Measurements from ENCODE around the gene GABRA5. TPM values are rescaled to one million over a fixed set of nuclear protein-coding genes. Genes with fewer than 3 reads are reported as not detected.

Gene GABRA5
- total and polyA plus RNA-seq, 2 experiments from 2014 or later, result 0.10 TPM; not detected in 1

DNA sequence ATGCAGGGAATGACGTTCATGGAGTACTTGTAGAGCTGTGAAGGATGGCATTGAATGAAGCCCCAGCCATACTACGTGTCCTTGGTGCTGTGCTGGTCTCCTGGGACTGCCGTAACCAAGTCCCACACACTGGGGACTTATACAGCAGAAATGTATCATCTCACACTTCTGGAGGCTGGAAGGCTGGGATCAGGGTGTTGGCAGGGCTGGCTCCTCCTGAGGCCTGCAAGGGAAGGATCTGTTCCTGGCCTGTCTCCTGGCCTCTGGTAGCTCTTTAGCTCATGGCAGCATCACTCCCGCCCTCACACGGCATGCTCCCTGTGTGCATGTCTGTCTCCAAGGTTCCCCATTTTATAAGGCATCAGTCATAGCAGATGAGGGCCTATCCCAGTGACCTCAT is 74.6 kb downstream of the GABRA5 start:
- Histone ChIP-seq H3K4me3 (no peak overlapping the region), H3K9me2 (replicated peaks; ENCODE audit: insufficient read depth) (no peaks in the 10 kb centered on the region), H3K4me1 (ENCODE audit: insufficient read depth) (no peaks in the 10 kb centered on the region), H3K27ac (no peak overlapping the region), H3K27me3 (no peaks in the 10 kb centered on the region), H3K79me2 (no peaks in the 10 kb centered on the region), H2AFZ (no peak overlapping the region), H4K20me1 (ENCODE audit: insufficient read depth, poor library complexity, severe bottlenecking) (no peaks in the 10 kb centered on the region), H3K4me2 (no peak overlapping the region), H3K36me3 (replicated peaks; ENCODE audit: insufficient read depth, low read depth) (no peaks in the 10 kb centered on the region), H3K9me3 (ENCODE audit: low read depth) (no peaks in the 10 kb centered on the region)
- 86% methylated on average over 5 of the region's 5 CpGs for WGBS (ENCODE audit: low lambda C conversion rate, missing lambda C conversion rate)
- DNase-seq (ENCODE audit: low spot score), result no peak
- TF ChIP-seq EZH2 (IDR thresholded peaks at IDR 0.05; ENCODE audit: borderline replicate concordance), result no peak
- no peak for TF ChIP-seq EZH2phosphoT487 (IDR thresholded peaks at IDR 0.05; ENCODE audit: low read depth, severe bottlenecking, unreplicated experiment)
- TF ChIP-seq, protein P1, sequence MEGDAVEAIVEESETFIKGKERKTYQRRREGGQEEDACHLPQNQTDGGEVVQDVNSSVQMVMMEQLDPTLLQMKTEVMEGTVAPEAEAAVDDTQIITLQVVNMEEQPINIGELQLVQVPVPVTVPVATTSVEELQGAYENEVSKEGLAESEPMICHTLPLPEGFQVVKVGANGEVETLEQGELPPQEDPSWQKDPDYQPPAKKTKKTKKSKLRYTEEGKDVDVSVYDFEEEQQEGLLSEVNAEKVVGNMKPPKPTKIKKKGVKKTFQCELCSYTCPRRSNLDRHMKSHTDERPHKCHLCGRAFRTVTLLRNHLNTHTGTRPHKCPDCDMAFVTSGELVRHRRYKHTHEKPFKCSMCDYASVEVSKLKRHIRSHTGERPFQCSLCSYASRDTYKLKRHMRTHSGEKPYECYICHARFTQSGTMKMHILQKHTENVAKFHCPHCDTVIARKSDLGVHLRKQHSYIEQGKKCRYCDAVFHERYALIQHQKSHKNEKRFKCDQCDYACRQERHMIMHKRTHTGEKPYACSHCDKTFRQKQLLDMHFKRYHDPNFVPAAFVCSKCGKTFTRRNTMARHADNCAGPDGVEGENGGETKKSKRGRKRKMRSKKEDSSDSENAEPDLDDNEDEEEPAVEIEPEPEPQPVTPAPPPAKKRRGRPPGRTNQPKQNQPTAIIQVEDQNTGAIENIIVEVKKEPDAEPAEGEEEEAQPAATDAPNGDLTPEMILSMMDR (IDR thresholded peaks at IDR 0.05; ENCODE audit: poor library complexity), result no peak

DNA sequence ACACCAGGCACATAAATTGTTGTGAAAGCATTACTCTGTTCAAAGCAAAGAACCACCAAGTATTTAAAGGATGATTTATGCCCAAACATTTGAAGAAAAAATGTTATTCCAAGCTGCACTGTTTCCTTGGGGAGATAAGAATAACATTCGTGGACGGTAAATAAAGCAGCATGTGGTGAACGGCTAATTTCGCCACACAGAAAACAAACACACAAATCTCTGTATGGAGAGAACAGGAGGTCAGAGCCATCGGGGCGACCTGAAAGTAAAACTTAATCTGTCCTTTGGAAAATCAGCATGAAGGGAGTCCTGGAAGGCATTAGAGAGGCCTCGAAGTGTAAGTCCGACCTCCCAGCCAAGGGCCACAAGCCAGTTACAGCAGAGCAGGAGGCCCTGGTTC is 77.0 kb downstream of the GABRA5 start:
- 63% methylated on average over 8 of the region's 8 CpGs for WGBS (ENCODE audit: low lambda C conversion rate, missing lambda C conversion rate)
- no peak overlapping the region for H2AFZ ChIP-seq

DNA sequence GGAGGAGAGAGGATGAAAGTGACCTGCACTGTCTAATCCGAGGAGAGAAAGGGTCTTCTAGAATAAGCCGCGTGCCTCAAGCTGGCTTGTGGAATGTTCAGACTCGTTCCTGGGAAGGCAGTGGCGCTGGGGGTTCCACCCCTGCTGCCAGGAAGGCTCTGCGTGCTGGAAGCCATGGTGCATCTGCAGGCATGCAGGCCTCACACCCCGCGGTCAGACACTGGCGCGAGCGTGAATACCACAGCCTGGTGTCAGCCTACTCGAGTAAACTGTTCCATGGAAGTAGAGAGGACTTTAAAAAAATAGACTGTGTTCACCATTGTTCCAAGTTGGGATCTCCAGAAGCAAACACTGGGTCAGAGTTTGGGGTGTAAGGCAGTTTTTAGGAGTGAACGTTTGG is 78.2 kb downstream of the GABRA5 start:
- Histone ChIP-seq H3K27me3 (no peaks in the 10 kb centered on the region), H2AFZ (no peak overlapping the region), H3K9me3 (ENCODE audit: low read depth) (no peaks in the 10 kb centered on the region), H3K4me3 (no peak overlapping the region), H3K9me2 (replicated peaks; ENCODE audit: insufficient read depth) (no peaks in the 10 kb centered on the region), H3K4me2 (no peak overlapping the region), H3K4me1 (ENCODE audit: insufficient read depth) (no peaks in the 10 kb centered on the region), H4K20me1 (ENCODE audit: insufficient read depth, poor library complexity, severe bottlenecking) (no peaks in the 10 kb centered on the region), H3K79me2 (no peaks in the 10 kb centered on the region), H3K36me3 (replicated peaks; ENCODE audit: insufficient read depth, low read depth) (no peaks in the 10 kb centered on the region), H3K27ac (no peak overlapping the region)
- no peak for TF ChIP-seq EZH2phosphoT487 (IDR thresholded peaks at IDR 0.05; ENCODE audit: low read depth, severe bottlenecking, unreplicated experiment)
- no peak for TF ChIP-seq EZH2 (IDR thresholded peaks at IDR 0.05; ENCODE audit: borderline replicate concordance)
- TF ChIP-seq, protein P1 (IDR thresholded peaks at IDR 0.05; ENCODE audit: poor library complexity), result no peak
- no peak for DNase-seq (ENCODE audit: low spot score)
- 92% methylated on average over 13 of the region's 13 CpGs for WGBS (ENCODE audit: low lambda C conversion rate, missing lambda C conversion rate)

More for the DNA sequence above, 77.0 kb downstream of the GABRA5 start:
- H3K27me3 ChIP-seq, result no peaks in the 10 kb centered on the region
- no peak for DNase-seq (ENCODE audit: low spot score)
- no peak for TF ChIP-seq EZH2 (IDR thresholded peaks at IDR 0.05; ENCODE audit: borderline replicate concordance)
- TF ChIP-seq EZH2phosphoT487 (IDR thresholded peaks at IDR 0.05; ENCODE audit: low read depth, severe bottlenecking, unreplicated experiment), result no peak
- TF ChIP-seq, protein P1 (IDR thresholded peaks at IDR 0.05; ENCODE audit: poor library complexity), result no peak
- no peaks in the 10 kb centered on the region for H3K9me2 ChIP-seq (replicated peaks; ENCODE audit: insufficient read depth)
- H3K79me2 ChIP-seq, result no peaks in the 10 kb centered on the region
- no peak overlapping the region for H3K4me3 ChIP-seq
- no peak overlapping the region for H3K4me2 ChIP-seq
- no peaks in the 10 kb centered on the region for H4K20me1 ChIP-seq (ENCODE audit: insufficient read depth, poor library complexity, severe bottlenecking)
- no peaks in the 10 kb centered on the region for H3K36me3 ChIP-seq (replicated peaks; ENCODE audit: insufficient read depth, low read depth)
- H3K27ac ChIP-seq, result no peak overlapping the region
- H3K4me1 ChIP-seq (ENCODE audit: insufficient read depth), result no peaks in the 10 kb centered on the region
- no peaks in the 10 kb centered on the region for H3K9me3 ChIP-seq (ENCODE audit: low read depth)

DNA sequence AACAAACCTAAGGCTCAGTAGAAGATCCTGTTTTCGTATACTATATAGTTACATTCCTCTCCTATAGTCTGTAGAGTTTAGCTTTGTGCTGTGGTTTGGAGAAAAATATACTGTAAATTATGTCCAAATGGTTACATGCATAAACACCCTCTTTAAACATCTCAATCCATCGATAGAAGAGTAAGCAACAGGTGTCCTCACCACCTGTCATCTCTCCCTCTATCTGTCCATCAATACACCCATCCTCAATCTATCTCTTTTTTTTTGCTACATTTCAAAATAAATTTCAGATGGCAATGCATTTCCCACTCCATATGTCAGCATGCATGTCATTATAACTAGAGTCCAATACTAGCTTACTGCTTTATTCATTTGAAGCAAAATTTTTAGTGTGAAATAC is 83.1 kb downstream of the GABRA5 start:
- DNase-seq (ENCODE audit: low spot score), result no peak
- no peak overlapping the region for H3K4me3 ChIP-seq
- H2AFZ ChIP-seq, result no peak overlapping the region
- H3K4me2 ChIP-seq, result no peak overlapping the region
- no peaks in the 10 kb centered on the region for H3K4me1 ChIP-seq (ENCODE audit: insufficient read depth)
- H3K27ac ChIP-seq, result no peak overlapping the region
- no peaks in the 10 kb centered on the region for H3K27me3 ChIP-seq
- TF ChIP-seq EZH2 (IDR thresholded peaks at IDR 0.05; ENCODE audit: borderline replicate concordance) (no peak), EZH2phosphoT487 (IDR thresholded peaks at IDR 0.05; ENCODE audit: low read depth, severe bottlenecking, unreplicated experiment) (no peak)
- TF ChIP-seq, protein P1 (IDR thresholded peaks at IDR 0.05; ENCODE audit: poor library complexity), result no peak
- H3K9me2 ChIP-seq (replicated peaks; ENCODE audit: insufficient read depth), result no peaks in the 10 kb centered on the region
- no peaks in the 10 kb centered on the region for H3K36me3 ChIP-seq (replicated peaks; ENCODE audit: insufficient read depth, low read depth)
- 85% methylated on average over 2 of the region's 2 CpGs for WGBS (ENCODE audit: low lambda C conversion rate, missing lambda C conversion rate)
- no peaks in the 10 kb centered on the region for H3K79me2 ChIP-seq
- no peaks in the 10 kb centered on the region for H4K20me1 ChIP-seq (ENCODE audit: insufficient read depth, poor library complexity, severe bottlenecking)
- H3K9me3 ChIP-seq (ENCODE audit: low read depth), result peaks cover 3% of the 10 kb centered on the region

Measured in hepatocyte (in vitro differentiated cells).